LNCaP clone FGC (cell line): Measurements from ENCODE around the gene AGBL3.

Source experiments
- DNase-seq: peaks from one replicate; pipeline ENCODE4 v3.0.0-alpha.2; 2011; ENCODE audit warnings: low read depth
- H3K4me3 ChIP-seq: 2 replicates; pipeline ENCODE4 v1.5.1; 2011; ENCODE audit warnings: mild to moderate bottlenecking, low read depth, low read length, control low read depth
- CTCF ChIP-seq: IDR thresholded peaks from 2 replicates; pipeline ENCODE4 v1.5.1; 2012; ENCODE audit warnings: mild to moderate bottlenecking; ENCODE audit not compliant: control insufficient read depth, insufficient read depth; ENCODE audit errors: extremely low read depth

AGBL3 gene

DNA sequence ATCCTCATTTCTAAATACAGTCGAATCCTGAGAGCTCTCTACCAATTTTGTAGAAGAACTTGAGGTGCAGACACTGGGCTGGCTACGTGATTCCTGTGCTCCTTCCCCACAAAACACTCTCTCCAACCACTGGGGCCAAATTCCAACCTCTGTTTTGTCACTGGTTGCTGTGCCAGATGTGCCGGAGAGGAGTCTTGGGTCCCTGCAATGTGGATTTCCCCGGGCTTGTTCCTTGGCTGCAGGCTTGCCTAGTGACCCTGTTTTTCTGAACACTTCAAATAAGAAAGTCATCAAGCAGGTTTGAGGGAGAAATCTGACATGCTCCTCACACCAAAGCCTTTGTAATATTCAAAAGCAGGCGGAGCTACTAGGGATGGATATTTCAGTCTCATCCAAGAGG lies 44.4 kb upstream of the AGBL3 start:
- H3K4me3 ChIP-seq, result no peak overlapping the region
- no peak for DNase-seq
- no peak for TF ChIP-seq CTCF

DNA sequence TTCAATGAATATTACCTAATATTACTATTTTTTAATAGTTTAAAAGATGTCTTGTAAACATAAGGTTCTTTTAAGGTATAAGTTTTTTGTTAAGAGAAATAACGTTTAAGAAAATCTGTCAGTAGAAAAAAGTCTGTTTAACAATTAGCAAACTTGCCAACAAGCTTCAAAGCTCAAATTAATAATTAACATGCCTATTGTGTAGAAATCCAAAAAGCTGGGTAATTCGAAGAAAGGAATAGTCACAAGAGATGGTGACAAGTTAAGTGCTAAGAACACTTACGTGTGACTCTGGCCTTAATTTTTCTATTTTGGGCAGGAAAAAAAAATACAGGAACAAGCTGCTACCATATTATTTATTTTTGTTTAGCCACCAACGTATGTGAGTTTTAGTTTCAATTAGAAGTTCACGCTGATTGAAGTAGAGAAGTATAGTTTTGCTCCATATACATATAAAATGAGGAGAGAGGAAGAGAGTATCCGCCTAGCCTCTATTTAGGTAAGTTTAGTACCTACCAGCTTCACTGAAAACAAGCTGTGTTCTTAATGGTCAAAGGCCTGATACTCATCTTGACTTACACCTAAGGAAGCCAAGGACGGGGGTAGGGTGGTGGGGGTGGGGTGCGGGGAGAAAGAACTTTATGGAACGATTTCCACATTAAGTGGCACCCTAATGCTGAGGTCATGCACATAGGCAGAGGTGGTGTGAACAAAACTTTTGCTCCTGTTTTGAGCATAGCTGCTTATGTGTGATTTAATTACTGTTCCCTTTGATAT lies 43.4 kb upstream of the AGBL3 start:
- no peak for DNase-seq
- no peak overlapping the region for H3K4me3 ChIP-seq
- no peak for TF ChIP-seq CTCF

DNA sequence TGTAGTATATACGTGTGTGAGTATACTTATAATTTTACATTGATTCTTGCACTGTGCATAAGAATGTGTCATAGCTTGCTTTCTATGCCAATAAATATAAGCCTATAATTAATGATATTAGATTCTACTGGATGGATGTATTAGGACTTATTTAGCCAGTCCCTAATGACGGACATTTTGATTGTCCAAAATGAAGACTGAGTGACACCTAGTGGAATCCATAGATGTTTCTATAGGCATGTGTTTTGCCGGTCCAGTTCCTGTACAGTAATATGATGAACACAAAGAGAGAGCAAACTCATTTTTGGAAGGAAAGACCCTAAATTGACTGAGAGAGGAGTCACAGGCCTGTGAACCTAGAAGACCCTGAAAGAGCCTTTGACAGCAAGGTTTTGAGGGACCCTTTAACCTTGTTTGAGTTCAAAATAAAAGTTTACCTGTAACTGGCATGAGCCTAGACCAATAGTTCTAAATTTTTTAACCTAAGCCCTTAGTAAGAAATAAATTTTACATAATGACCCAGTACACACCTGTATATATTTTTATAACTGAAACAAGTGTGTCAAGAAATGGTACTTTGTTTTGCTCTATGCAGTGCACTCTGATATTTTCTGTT lies 42.4 kb upstream of the AGBL3 start:
- peak; percentile 73 for TF ChIP-seq CTCF
- peak; percentile 46 for DNase-seq
- H3K4me3 ChIP-seq, result no peak overlapping the region

DNA sequence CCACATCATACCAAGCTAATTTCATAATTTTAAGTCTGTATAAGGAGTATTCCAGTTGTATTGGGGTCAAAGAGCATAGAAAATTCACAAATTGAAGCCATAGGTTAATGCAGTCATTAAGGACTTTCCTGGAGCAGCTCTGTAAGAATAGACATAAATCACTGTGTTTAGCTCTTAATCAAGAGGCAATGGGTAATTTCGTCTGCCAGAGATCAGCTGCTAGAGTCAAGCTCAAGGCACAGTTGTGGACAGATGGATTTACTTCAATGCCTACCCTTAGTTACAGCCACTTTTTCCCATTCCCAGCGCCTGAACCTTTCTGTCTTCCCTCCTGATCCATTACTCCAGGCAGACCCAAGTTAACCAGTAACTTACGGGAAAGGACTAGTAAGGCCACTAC lies 40.6 kb upstream of the AGBL3 start:
- no peak for TF ChIP-seq CTCF
- H3K4me3 ChIP-seq, result no peak overlapping the region
- no peak for DNase-seq

DNA sequence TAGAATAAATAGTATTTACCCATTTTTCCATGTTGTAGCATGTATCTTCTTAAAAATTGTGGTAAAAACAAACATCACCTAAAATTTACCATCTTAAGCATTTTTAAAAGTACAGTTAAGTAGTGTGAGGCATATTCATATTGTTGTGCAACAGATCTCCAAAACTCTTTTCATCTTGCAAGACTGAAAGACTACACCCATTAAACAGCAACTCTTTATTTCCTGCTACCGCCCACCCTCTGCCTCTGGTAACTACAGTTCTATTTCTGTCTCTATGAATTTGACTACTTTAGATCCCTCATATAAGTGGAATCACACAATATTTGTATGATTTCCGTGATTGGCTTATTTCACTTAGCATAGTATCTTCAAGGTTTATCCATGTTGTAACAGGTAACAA lies 40.0 kb upstream of the AGBL3 start:
- no peak for TF ChIP-seq CTCF
- no peak overlapping the region for H3K4me3 ChIP-seq
- no peak for DNase-seq

- no peak for TF ChIP-seq CTCF
- DNase-seq, result no peak
Observed at GRCh38 chr7:134947329-134947728, 39.0 kb upstream of the AGBL3 start.

More at GRCh38 chr7:134947329-134947728, 39.0 kb upstream of the AGBL3 start:
- H3K4me3 ChIP-seq, result no peak overlapping the region
